SK-N-SH (cell line): ENCODE measurements around the gene NFATC4. TPM values are rescaled to one million over a fixed set of nuclear protein-coding genes. Genes with fewer than 3 reads are reported as not detected.

Source experiments
- CTCF ChIA-PET: fragments of 300-600, 350-600 bp; formaldehyde crosslinking; extraction: SDS; loops from one replicate; lab custom pipeline; 2021; lab: Yijun Ruan, JAX
- POLR2A ChIA-PET: fragments of 350-600 bp; sonication (Branson Sonifier 250); formaldehyde crosslinking; extraction: SDS; loops from one replicate; lab custom pipeline; 2020; ENCODE audit warnings: antibody characterized with exemption, inconsistent platforms; lab: Yijun Ruan, JAX
- DNase-seq: peaks from one replicate; pipeline ENCODE4 v3.0.0; 2012
- H2AFZ ChIP-seq: fragments of 200-600 bp; sonication (generic); 2 replicates; pipeline ENCODE4 v1.8.1; 2016; ENCODE audit warnings: antibody characterized with exemption, mild to moderate bottlenecking, low read depth
- H3F3A ChIP-seq: fragments of 200-600 bp; sonication (generic); replicated peaks from 2 replicates; pipeline ENCODE3; 2016; ENCODE audit warnings: antibody characterized with exemption, mild to moderate bottlenecking; ENCODE audit not compliant: insufficient read depth
- H3K27ac ChIP-seq, 2 experiments: fragments of 200-500 bp in 1 of 2; fragments of 200-600 bp in 1 of 2; sonication (Bioruptor generic) in 1 of 2; sonication (generic), shearing (Covaris generic) in 1 of 2; 2 replicates each; pipeline versions ENCODE4 v1.5.1 to v1.6.1; 2014 to 2016; ENCODE audit warnings: low read depth in 2 of 2, inconsistent platforms in 1 of 2, low read length in 1 of 2, mild to moderate bottlenecking in 1 of 2, mixed read lengths in 1 of 2
- H3K27me3 ChIP-seq: fragments of 200-600 bp; sonication (generic), shearing (Covaris generic); 2 replicates; pipeline ENCODE4 v1.6.1; 2016; ENCODE audit warnings: mixed run types; ENCODE audit not compliant: insufficient read depth
- H3K36me3 ChIP-seq, 2 experiments: fragments of 200-500 bp in 1 of 2; fragments of 200-600 bp in 1 of 2; sonication (Bioruptor generic) in 1 of 2; sonication (generic) in 1 of 2; replicated peaks in 1 of 2; 2 replicates each; pipeline versions ENCODE3 to v1.5.1; 2014 to 2016; ENCODE audit warnings: low read length in 1 of 2, mild to moderate bottlenecking in 1 of 2; ENCODE audit not compliant: insufficient read depth in 2 of 2, control insufficient read depth in 1 of 2
- H3K4me1 ChIP-seq, 2 experiments: fragments of 200-500 bp in 1 of 2; fragments of 200-600 bp in 1 of 2; sonication (Bioruptor generic) in 1 of 2; sonication (generic), shearing (Covaris generic) in 1 of 2; 2 replicates each; pipeline versions ENCODE4 v1.5.1 to v1.6.1; 2014 to 2016; ENCODE audit warnings: low read depth in 1 of 2, low read length in 1 of 2, mixed run types in 1 of 2; ENCODE audit not compliant: insufficient read depth in 2 of 2, control insufficient read depth in 1 of 2
- H3K4me2 ChIP-seq: fragments of 200-600 bp; sonication (generic), shearing (Covaris generic); 2 replicates; pipeline ENCODE4 v1.6.1; 2017; ENCODE audit warnings: mixed run types
- H3K4me3 ChIP-seq, 2 experiments: fragments of 200-500 bp in 1 of 2; fragments of 200-600 bp in 1 of 2; sonication (Bioruptor generic) in 1 of 2; sonication (generic), shearing (Covaris generic) in 1 of 2; 2 replicates each; pipeline versions ENCODE4 v1.5.1 to v1.8.1; 2014 to 2016; ENCODE audit warnings: low read depth in 2 of 2, inconsistent platforms in 1 of 2, low read length in 1 of 2, mild to moderate bottlenecking in 1 of 2, mixed read lengths in 1 of 2, moderate library complexity in 1 of 2
- H3K79me2 ChIP-seq: fragments of 200-600 bp; sonication (generic); 2 replicates; pipeline ENCODE4 v1.8.1; 2017; ENCODE audit warnings: mild to moderate bottlenecking; ENCODE audit not compliant: insufficient read depth
- H3K9ac ChIP-seq: fragments of 200-600 bp; sonication (generic); 2 replicates; pipeline ENCODE4 v1.6.1; 2017; ENCODE audit warnings: mixed run types
- H3K9me2 ChIP-seq: fragments of 200-600 bp; sonication (generic); 2 replicates; pipeline ENCODE4 v1.6.1; 2017; ENCODE audit warnings: mixed run types
- H3K9me3 ChIP-seq: fragments of 200-600 bp; sonication (generic); 2 replicates; pipeline ENCODE4 v1.6.1; 2017; ENCODE audit warnings: mixed run types, mild to moderate bottlenecking, moderate library complexity
- H4K20me1 ChIP-seq: fragments of 200-600 bp; sonication (generic); 2 replicates; pipeline ENCODE4 v1.6.1; 2017; ENCODE audit warnings: mild to moderate bottlenecking, mixed run types; ENCODE audit not compliant: insufficient read depth
- CTCF ChIP-seq: fragments of 200-600 bp; sonication (generic); IDR thresholded peaks from 2 replicates; pipeline ENCODE4 v1.6.1; 2017; ENCODE audit warnings: antibody characterized with exemption, mild to moderate bottlenecking, moderate library complexity
- EP300 ChIP-seq, 2 experiments: IDR thresholded peaks; 2 replicates each; pipeline versions ENCODE4 v1.4.0 to v1.6.1; 2012; ENCODE audit warnings: borderline replicate concordance in 1 of 2, low read depth in 1 of 2, low read length in 1 of 2
- EZH2phosphoT487 ChIP-seq: fragments of 200-600 bp; sonication (generic); IDR thresholded peaks from 2 replicates; pipeline ENCODE4 v1.6.1; 2017; ENCODE audit warnings: low read depth, mixed run types, mild to moderate bottlenecking, antibody characterized with exemption, moderate library complexity, borderline replicate concordance
- FOSL2 ChIP-seq: IDR thresholded peaks from 2 replicates; pipeline ENCODE4 v1.4.0; 2012; ENCODE audit warnings: low read depth, mild to moderate bottlenecking, moderate library complexity, borderline replicate concordance
- IRF3 ChIP-seq: fragments of 150-350 bp; IDR thresholded peaks from 2 replicates; pipeline ENCODE4 v1.6.1; 2016; ENCODE audit warnings: mild to moderate bottlenecking, low read depth, low read length
- MAX ChIP-seq: IDR thresholded peaks from 2 replicates; pipeline ENCODE4 v1.4.0; 2012; ENCODE audit warnings: low read depth
- MEF2A ChIP-seq: IDR thresholded peaks from 2 replicates; pipeline ENCODE4 v1.4.0; 2012; ENCODE audit warnings: low read depth, borderline replicate concordance
- TCF12 ChIP-seq: IDR thresholded peaks from 2 replicates; pipeline ENCODE4 v1.4.0; 2012
- USF2 ChIP-seq: fragments of 150-350 bp; IDR thresholded peaks from 2 replicates; pipeline ENCODE4 v1.6.1; 2017; ENCODE audit warnings: antibody characterized with exemption, low read length, low read depth, borderline replicate concordance
- ZBTB33 ChIP-seq: IDR thresholded peaks from 2 replicates; pipeline ENCODE4 v1.4.0; 2012; ENCODE audit warnings: low read depth, borderline replicate concordance
- WGBS: methylation state at CpG from one replicate; pipeline ENCODE4 v1.1.6; 2017; ENCODE audit warnings: low lambda C conversion rate; 5-methylcytosine and 5-hydroxymethylcytosine counted together
- polyA plus RNA-seq, 3 experiments: library from polyadenylated mRNA; depleted of rRNA; stranded (reverse); fragments of >200 nt; gene quantifications; 2 replicates each; pipeline ENCODE4 v1.2.3, GENCODE V29; 2012

The NFATC4 gene
- polyA plus RNA-seq, 1 of the 3 experiments (the other 2 are of a cell fraction) = 25.3 TPM

GRCh38 chr14:24362241-24362960, 5.6 kb upstream of the NFATC4 start:
- no peak for TF ChIP-seq CTCF
- no peak for TF ChIP-seq USF2
- TF ChIP-seq FOSL2 = no peak
- TF ChIP-seq MEF2A = no peak
- TF ChIP-seq EZH2phosphoT487 = no peak
- TF ChIP-seq TCF12 = no peak
- no peak for TF ChIP-seq ZBTB33
- no peak for TF ChIP-seq MAX
- TF ChIP-seq IRF3 = no peak
- no peak for TF ChIP-seq EP300 (IDR thresholded peaks at IDR 0.05; ENCODE audit: borderline replicate concordance in 1 of 2, low read depth in 1 of 2, low read length in 1 of 2)
- no peak overlapping the region for H3K9ac ChIP-seq
- CTCF ChIA-PET = interaction anchor here (1.0 to 8.5 kb wide), 8 partner anchors 10 to 119 kb away, joined by 3 to 77 read pairs (median 6); partner anchors contain the start of genes ADCY4, CIDEB and KHNYN

More at GRCh38 chr14:24362241-24362960, 5.6 kb upstream of the NFATC4 start:
- peaks cover 11% of the 10 kb centered on the region; the same call in 1 of the 2 replicates for H3K27me3 ChIP-seq
- H3K4me2 ChIP-seq = no peak overlapping the region
- H4K20me1 ChIP-seq = no peaks in the 10 kb centered on the region
- no peaks in the 10 kb centered on the region for H3K79me2 ChIP-seq
- WGBS = 26% methylated on average over 2 of the region's 2 CpGs
- H3K36me3 ChIP-seq = no peaks in the 10 kb centered on the region
- H2AFZ ChIP-seq = no peak overlapping the region
- no peak for DNase-seq
- no peaks in the 10 kb centered on the region for H3K9me2 ChIP-seq
- H3K4me1 ChIP-seq = peaks cover 11% of the 10 kb centered on the region in 2 experiments; a peak in 3 of 4 replicates
- H3K9me3 ChIP-seq = no peaks in the 10 kb centered on the region
- H3F3A ChIP-seq = peaks cover 23% of the 10 kb centered on the region
- POLR2A ChIA-PET = interaction anchor here (1.1 to 1.5 kb wide), 2 partner anchors 69 kb away, joined by 3 to 4 read pairs; no protein-coding TSS in a partner anchor
- no peak overlapping the region for H3K4me3 ChIP-seq
- no peak overlapping the region for H3K27ac ChIP-seq
